GM12878 (cell line): Measurements from ENCODE around the gene WDTC1. TPM values are rescaled to one million over a fixed set of nuclear protein-coding genes. Genes with fewer than 3 reads are reported as not detected.
A peak's percentile ranks its signal among the peaks of the same experiment; 100 is the strongest.

Source experiments
- ATAC-seq: fragments of 200-7000 bp; cut with Tn5 transposase; 3 replicates; pipeline ENCODE4 v1.9.1; 2020; ENCODE audit warnings: mild to moderate bottlenecking, moderate library complexity
- BruUV-seq: library from RNA; stranded (reverse); fragments of 400-500 nt; replicated peaks from 2 replicates; lab custom pipeline; 2021; lab: Mats Ljungman, UMichigan
- CTCF ChIA-PET: fragments of 300-600 bp; sonication (Branson Sonifier 250); formaldehyde crosslinking; extraction: SDS; loops from one replicate; lab custom pipeline; 2021; ENCODE audit warnings: inconsistent platforms; lab: Yijun Ruan, JAX
- POLR2A ChIA-PET: fragments of 350-600 bp; formaldehyde crosslinking; extraction: SDS; loops from one replicate; lab custom pipeline; 2021; ENCODE audit warnings: inconsistent platforms; lab: Charles Lee
- RAD21 ChIA-PET: fragments of 300-600 bp; sonication (Branson Sonifier 250); formaldehyde crosslinking; loops from one replicate; lab custom pipeline; 2023; ENCODE audit warnings: antibody characterized with exemption; ENCODE audit not compliant: unreplicated experiment; lab: Charles Lee
- SMC1A ChIA-PET: fragments of 300-600 bp; sonication (Branson Sonifier 250); formaldehyde crosslinking; loops from one replicate; lab custom pipeline; 2023; ENCODE audit not compliant: unreplicated experiment, uncharacterized antibody; lab: Charles Lee
- DNase-seq: peaks from one replicate; pipeline ENCODE4 v3.0.0-alpha.2; 2011; ENCODE audit warnings: low read depth, low spot score
- FAIRE-seq: peaks from 3 replicates; lab custom pipeline; 2011; peaks lifted over from hg19 to GRCh38; lab: Jason Lieb, UNC
- H2AFZ ChIP-seq: 2 replicates; pipeline ENCODE4 v1.6.0; 2011; ENCODE audit warnings: low read depth, low read length, control low read depth; ENCODE audit not compliant: control insufficient read depth
- H3K27ac ChIP-seq: 2 replicates; pipeline ENCODE4 v1.5.1; 2011; ENCODE audit warnings: control low read depth; ENCODE audit not compliant: control insufficient read depth, insufficient read depth
- H3K27me3 ChIP-seq, 2 experiments: replicated peaks in 1 of 2; 2 replicates each; pipeline versions ENCODE4 v1.6.0 to v1.6.1; 2011; ENCODE audit warnings: low read length in 1 of 2; ENCODE audit not compliant: control insufficient read depth in 2 of 2, insufficient read depth in 2 of 2
- H3K36me3 ChIP-seq, 2 experiments: 2 replicates each; pipeline ENCODE4 v1.5.1; 2011; ENCODE audit warnings: low read length in 1 of 2; ENCODE audit not compliant: control insufficient read depth in 2 of 2, insufficient read depth in 2 of 2
- H3K4me1 ChIP-seq: 2 replicates; pipeline ENCODE4 v1.6.1; 2011; ENCODE audit warnings: mild to moderate bottlenecking, low read length, moderate library complexity, mixed read lengths; ENCODE audit not compliant: control insufficient read depth, insufficient read depth
- H3K4me2 ChIP-seq: 2 replicates; pipeline ENCODE4 v1.6.0; 2011; ENCODE audit warnings: control low read depth; ENCODE audit not compliant: control insufficient read depth, insufficient read depth
- H3K4me3 ChIP-seq: fragments of 200-600 bp; sonication (generic); 2 replicates; pipeline ENCODE4 v1.5.1; 2016
- H3K79me2 ChIP-seq: 2 replicates; pipeline ENCODE4 v1.6.0; 2011; ENCODE audit warnings: low read length; ENCODE audit not compliant: control insufficient read depth, insufficient read depth
- H3K9ac ChIP-seq: 2 replicates; pipeline ENCODE4 v1.8.0; 2011; ENCODE audit warnings: low read length, control low read depth, mixed read lengths; ENCODE audit not compliant: control insufficient read depth, insufficient read depth
- H3K9me3 ChIP-seq: replicated peaks from 3 replicates; pipeline ENCODE4 v1.5.1; 2011; ENCODE audit warnings: mild to moderate bottlenecking, low read length; ENCODE audit not compliant: control insufficient read depth, insufficient read depth
- H4K20me1 ChIP-seq: 2 replicates; pipeline ENCODE4 v1.6.0; 2011; ENCODE audit not compliant: control insufficient read depth, insufficient read depth
- BRCA1 ChIP-seq: IDR thresholded peaks from 2 replicates; pipeline ENCODE4 v1.6.1; 2011; ENCODE audit warnings: low read depth, low read length, improper control_type of control experiment
- EP300 ChIP-seq, 2 experiments: fragments of 150-350 bp in 1 of 2; IDR thresholded peaks; 2 replicates each; pipeline ENCODE4 v1.6.1; 2011 to 2012; ENCODE audit warnings: low read depth in 2 of 2, low read length in 2 of 2, borderline replicate concordance in 1 of 2, improper control_type of control experiment in 1 of 2, inconsistent platforms in 1 of 2; ENCODE audit not compliant: control insufficient read depth in 1 of 2
- EZH2 ChIP-seq: IDR thresholded peaks from 2 replicates; pipeline ENCODE4 v1.6.1; 2012; ENCODE audit warnings: low read depth, mild to moderate bottlenecking, control low read depth, inconsistent platforms, low read length, borderline replicate concordance; ENCODE audit not compliant: control insufficient read depth
- PAX5 ChIP-seq: IDR thresholded peaks from 2 replicates; pipeline ENCODE4 v1.6.1; 2011; ENCODE audit warnings: low read depth, low read length, borderline replicate concordance
- POLR2AphosphoS2 ChIP-seq: IDR thresholded peaks from 2 replicates; pipeline ENCODE4 v1.6.1; 2011; ENCODE audit warnings: low read depth, mild to moderate bottlenecking, low read length, improper control_type of control experiment, moderate library complexity
- ZNF24 ChIP-seq: fragments of 450-650 bp; IDR thresholded peaks from 2 replicates; pipeline ENCODE4 v1.6.1; 2017; ENCODE audit warnings: antibody characterized with exemption, mild to moderate bottlenecking
- WGBS: methylation state at CpG from one replicate; pipeline ENCODE4 v1.1.6; 2016; ENCODE audit warnings: low lambda C conversion rate; ENCODE audit not compliant: insufficient replicate concordance, insufficient coverage; ENCODE audit errors: missing lambda C conversion rate; 5-methylcytosine and 5-hydroxymethylcytosine counted together
- in situ Hi-C: fragments of 300-500 bp; cut with MboI; formaldehyde crosslinking; loops from 9 replicates; pipeline ENCODE4 v1.14.3; 2018; ENCODE audit warnings: mixed read lengths
- intact Hi-C: fragments of 100-400 bp; cut with micrococcal nuclease; formaldehyde crosslinking; loops from one replicate; pipeline ENCODE4 v1.14.2; 2022; ENCODE audit not compliant: unreplicated experiment
- polyA plus RNA-seq, 11 experiments: library from polyadenylated mRNA; depleted of rRNA in 4 of 11; unstranded in 6 of 11; stranded (reverse) in 5 of 11; fragments of >200 nt; fragmentation: Nextera tagmentation in 4 of 11; fragmentation: Illumina TruSeq in 1 of 11; extraction: Ambion mirVana in 4 of 11; extraction: Trizol in 1 of 11; gene quantifications; 1 replicate in 1 of 11; 2 replicates in 10 of 11; pipeline versions ENCODE4 v1.2.1 to v1.2.3, GENCODE V29; 2011 to 2016; ENCODE audit warnings: inconsistent platforms in 2 of 11, missing spikeins in 2 of 11, low read depth in 1 of 11
- total RNA-seq, 4 experiments: library from RNA; depleted of rRNA in 3 of 4; stranded (reverse); fragments of >200 nt in 3 of 4; fragmentation: Illumina TruSeq in 1 of 4; extraction: Trizol in 1 of 4; gene quantifications; 2 replicates each; pipeline versions ENCODE4 v1.2.1 to v1.2.3, GENCODE V29; 2013 to 2021
- TF ChIP-seq, protein P1 (sequence below): fragments of 150-350 bp; IDR thresholded peaks from 2 replicates; pipeline ENCODE4 v1.6.1; 2016; ENCODE audit warnings: low read depth, low read length
- TF ChIP-seq, protein P2 (sequence below): fragments of 450-650 bp; IDR thresholded peaks from 2 replicates; pipeline ENCODE4 v1.6.1; 2016; ENCODE audit warnings: mild to moderate bottlenecking

WDTC1 gene
- total and polyA plus RNA-seq, 10 of the 15 experiments (the other 5 are each of a cell fraction or from before 2014, with no cell fraction given): 0.21 to 28.7 (median 7.6) TPM

DNA sequence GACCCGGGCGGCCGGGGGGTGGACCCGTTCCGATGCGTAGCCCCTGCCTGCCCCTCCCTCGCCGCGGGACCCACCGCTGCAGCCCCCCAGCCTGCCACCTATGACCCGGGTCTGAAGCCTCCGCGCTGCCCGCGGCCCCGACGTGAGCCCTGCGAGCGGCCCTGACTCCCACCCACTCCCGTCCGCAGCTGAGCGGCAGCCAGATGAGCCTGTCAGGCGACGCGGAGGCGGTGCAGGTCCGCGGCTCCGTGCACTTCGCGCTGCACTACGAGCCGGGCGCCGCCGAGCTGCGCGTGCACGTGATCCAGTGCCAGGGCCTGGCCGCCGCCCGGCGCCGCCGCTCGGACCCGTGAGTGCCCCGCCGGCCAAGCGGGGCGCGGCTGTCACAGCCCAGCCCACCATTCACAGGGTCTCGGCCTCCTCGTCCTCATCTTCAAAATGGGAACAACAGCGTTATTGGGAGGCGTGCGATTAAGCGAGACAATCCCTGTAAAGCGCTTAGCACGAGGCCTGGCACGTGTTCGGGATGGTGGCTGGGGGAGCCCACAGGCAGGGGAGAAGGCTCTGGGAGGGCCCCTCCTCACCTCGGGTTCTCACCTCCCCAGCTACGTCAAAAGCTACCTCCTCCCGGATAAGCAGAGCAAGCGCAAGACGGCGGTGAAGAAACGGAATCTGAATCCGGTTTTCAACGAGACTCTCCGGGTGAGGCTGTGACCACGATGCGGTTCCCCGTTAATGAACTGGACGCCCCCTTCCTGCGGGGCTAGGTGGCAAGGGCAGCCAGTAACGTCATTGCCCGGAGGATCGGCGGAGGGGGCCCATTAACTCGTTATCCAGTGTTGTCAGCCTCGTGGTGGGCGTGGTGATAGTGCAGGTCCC, 115.6 kb downstream of the WDTC1 start:
- ATAC-seq: no peak
- intact Hi-C loops: no loop called here
- no TSS peak for BruUV-seq

GRCh38 chr1:27350663-27351540, 116.5 kb downstream of the WDTC1 start:
- H3K36me3 ChIP-seq: no peaks in the 10 kb centered on the region
- no TSS peak for BruUV-seq
- ChIA-PET POLR2A (no interaction called here), SMC1A (no interaction called here), CTCF (interaction anchor here (0.6 to 8.3 kb wide), 3 partner anchors 37 to 84 kb away, joined by 3 to 77 read pairs (median 3); no protein-coding TSS in a partner anchor), RAD21 (no interaction called here)
- H2AFZ ChIP-seq: no peak overlapping the region
- no peak overlapping the region for H3K4me2 ChIP-seq
- no peaks in the 10 kb centered on the region; the same call in 1 of the 2 replicates for H3K4me1 ChIP-seq
- no peaks in the 10 kb centered on the region for H3K27me3 ChIP-seq
- WGBS: 91% methylated on average over 50 of the region's 62 CpGs
- ATAC-seq: no peak
- no peaks in the 10 kb centered on the region for H3K9me3 ChIP-seq
- no peaks in the 10 kb centered on the region for H3K79me2 ChIP-seq
- DNase-seq: no peak
- no peak overlapping the region for H3K27ac ChIP-seq
- in situ Hi-C loops (no loop called here), intact Hi-C loops (no loop called here)
- no peak for FAIRE-seq
- no peak overlapping the region for H3K9ac ChIP-seq
- H3K4me3 ChIP-seq: no peak overlapping the region
- H4K20me1 ChIP-seq: no peaks in the 10 kb centered on the region
- TF ChIP-seq ZNF24 (no peak), EP300 (IDR thresholded peaks at IDR 0.05; ENCODE audit: borderline replicate concordance in 1 of 2, control insufficient read depth in 1 of 2, low read depth in 2 of 2, low read length in 2 of 2) (no peak), PAX5 (no peak), EZH2 (no peak), BRCA1 (no peak)
- TF ChIP-seq, protein P1, sequence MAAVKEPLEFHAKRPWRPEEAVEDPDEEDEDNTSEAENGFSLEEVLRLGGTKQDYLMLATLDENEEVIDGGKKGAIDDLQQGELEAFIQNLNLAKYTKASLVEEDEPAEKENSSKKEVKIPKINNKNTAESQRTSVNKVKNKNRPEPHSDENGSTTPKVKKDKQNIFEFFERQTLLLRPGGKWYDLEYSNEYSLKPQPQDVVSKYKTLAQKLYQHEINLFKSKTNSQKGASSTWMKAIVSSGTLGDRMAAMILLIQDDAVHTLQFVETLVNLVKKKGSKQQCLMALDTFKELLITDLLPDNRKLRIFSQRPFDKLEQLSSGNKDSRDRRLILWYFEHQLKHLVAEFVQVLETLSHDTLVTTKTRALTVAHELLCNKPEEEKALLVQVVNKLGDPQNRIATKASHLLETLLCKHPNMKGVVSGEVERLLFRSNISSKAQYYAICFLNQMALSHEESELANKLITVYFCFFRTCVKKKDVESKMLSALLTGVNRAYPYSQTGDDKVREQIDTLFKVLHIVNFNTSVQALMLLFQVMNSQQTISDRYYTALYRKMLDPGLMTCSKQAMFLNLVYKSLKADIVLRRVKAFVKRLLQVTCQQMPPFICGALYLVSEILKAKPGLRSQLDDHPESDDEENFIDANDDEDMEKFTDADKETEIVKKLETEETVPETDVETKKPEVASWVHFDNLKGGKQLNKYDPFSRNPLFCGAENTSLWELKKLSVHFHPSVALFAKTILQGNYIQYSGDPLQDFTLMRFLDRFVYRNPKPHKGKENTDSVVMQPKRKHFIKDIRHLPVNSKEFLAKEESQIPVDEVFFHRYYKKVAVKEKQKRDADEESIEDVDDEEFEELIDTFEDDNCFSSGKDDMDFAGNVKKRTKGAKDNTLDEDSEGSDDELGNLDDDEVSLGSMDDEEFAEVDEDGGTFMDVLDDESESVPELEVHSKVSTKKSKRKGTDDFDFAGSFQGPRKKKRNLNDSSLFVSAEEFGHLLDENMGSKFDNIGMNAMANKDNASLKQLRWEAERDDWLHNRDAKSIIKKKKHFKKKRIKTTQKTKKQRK: no peak
- TF ChIP-seq, protein P2, sequence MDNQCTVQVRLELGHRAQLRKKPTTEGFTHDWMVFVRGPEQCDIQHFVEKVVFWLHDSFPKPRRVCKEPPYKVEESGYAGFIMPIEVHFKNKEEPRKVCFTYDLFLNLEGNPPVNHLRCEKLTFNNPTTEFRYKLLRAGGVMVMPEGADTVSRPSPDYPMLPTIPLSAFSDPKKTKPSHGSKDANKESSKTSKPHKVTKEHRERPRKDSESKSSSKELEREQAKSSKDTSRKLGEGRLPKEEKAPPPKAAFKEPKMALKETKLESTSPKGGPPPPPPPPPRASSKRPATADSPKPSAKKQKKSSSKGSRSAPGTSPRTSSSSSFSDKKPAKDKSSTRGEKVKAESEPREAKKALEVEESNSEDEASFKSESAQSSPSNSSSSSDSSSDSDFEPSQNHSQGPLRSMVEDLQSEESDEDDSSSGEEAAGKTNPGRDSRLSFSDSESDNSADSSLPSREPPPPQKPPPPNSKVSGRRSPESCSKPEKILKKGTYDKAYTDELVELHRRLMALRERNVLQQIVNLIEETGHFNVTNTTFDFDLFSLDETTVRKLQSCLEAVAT: no peak

More for the DNA sequence above, 115.6 kb downstream of the WDTC1 start:
- Histone ChIP-seq H3K9me3 (no peaks in the 10 kb centered on the region), H3K36me3 (no peaks in the 10 kb centered on the region), H3K4me1 (no peaks in the 10 kb centered on the region; the same call in 1 of the 2 replicates), H3K79me2 (no peaks in the 10 kb centered on the region), H3K4me3 (no peak overlapping the region), H2AFZ (no peak overlapping the region), H3K4me2 (peak overlapping the region; percentile 71; the same call in 1 of the 2 replicates), H4K20me1 (no peaks in the 10 kb centered on the region), H3K27ac (no peak overlapping the region), H3K9ac (no peak overlapping the region), H3K27me3 (no peaks in the 10 kb centered on the region)
- WGBS: 67% methylated on average over 84 of the region's 84 CpGs
- no peak for FAIRE-seq
- POLR2A ChIA-PET: no interaction called here
- no peak for TF ChIP-seq POLR2AphosphoS2
- TF ChIP-seq ZNF24: no peak
- SMC1A ChIA-PET: no interaction called here
- in situ Hi-C loops: no loop called here
- no peak for DNase-seq
- CTCF ChIA-PET: interaction anchor here (1.3 kb wide), 1 partner anchor 37 kb away, joined by 3 read pairs; no protein-coding TSS in a partner anchor
- RAD21 ChIA-PET: no interaction called here
